Adrenal gland (tissue), 5 donors: ENCODE data around the gene CUL4A.

Experiments
- POLR2A ChIP-seq, 2 donors: fragments of 450-650 bp; IDR thresholded peaks; one replicate each; pipeline ENCODE4 v1.6.1; 2017; ENCODE audit warnings: antibody characterized with exemption in 2 of 2, mild to moderate bottlenecking in 2 of 2, moderate library complexity in 1 of 2
- TF ChIP-seq, protein P1 (sequence below), 6 experiments: fragments of 450-650 bp in 4 of 6; fragments of 200-600 bp in 2 of 6; sonication (generic) in 1 of 6; IDR thresholded peaks; 1 replicate in 5 of 6; 2 replicates in 1 of 6; pipeline versions ENCODE4 v1.5.1 to v1.8.0; 2016 to 2021; ENCODE audit warnings: antibody characterized with exemption in 6 of 6, mild to moderate bottlenecking in 2 of 6, moderate library complexity in 1 of 6
- donor health status: DM: no; HTN: no; CAD: no.

DNA sequence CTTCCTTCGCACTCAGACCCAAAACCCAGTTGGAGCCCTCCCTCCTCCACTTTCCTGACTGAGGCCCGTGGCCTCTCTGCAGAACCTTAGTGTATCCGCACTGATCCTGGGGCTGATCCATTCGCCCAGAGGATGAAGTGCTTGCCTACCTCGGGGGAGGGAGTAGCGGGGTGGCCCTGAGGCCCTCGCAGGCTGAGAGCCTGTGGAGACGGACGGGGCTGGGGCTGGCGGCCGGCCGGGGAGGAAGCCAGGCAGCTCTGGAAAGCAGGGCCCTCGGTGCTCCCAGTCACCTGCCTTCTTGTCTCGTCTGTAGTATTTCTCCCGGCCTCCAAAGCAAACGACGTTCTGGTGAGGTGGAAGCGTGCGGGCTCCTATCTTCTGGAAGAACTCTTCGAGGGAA, 49.7 kb upstream of the CUL4A start:
- TF ChIP-seq, protein P1, sequence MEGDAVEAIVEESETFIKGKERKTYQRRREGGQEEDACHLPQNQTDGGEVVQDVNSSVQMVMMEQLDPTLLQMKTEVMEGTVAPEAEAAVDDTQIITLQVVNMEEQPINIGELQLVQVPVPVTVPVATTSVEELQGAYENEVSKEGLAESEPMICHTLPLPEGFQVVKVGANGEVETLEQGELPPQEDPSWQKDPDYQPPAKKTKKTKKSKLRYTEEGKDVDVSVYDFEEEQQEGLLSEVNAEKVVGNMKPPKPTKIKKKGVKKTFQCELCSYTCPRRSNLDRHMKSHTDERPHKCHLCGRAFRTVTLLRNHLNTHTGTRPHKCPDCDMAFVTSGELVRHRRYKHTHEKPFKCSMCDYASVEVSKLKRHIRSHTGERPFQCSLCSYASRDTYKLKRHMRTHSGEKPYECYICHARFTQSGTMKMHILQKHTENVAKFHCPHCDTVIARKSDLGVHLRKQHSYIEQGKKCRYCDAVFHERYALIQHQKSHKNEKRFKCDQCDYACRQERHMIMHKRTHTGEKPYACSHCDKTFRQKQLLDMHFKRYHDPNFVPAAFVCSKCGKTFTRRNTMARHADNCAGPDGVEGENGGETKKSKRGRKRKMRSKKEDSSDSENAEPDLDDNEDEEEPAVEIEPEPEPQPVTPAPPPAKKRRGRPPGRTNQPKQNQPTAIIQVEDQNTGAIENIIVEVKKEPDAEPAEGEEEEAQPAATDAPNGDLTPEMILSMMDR (IDR thresholded peaks at IDR 0.05), result no peak
- TF ChIP-seq POLR2A (IDR thresholded peaks at IDR 0.05), result no peak
